ENCODE results near the gene PIK3C2A.
A peak's percentile ranks its signal among the peaks of the same experiment; 100 is the strongest.
"Not testable (repeated sequence)": the region's sequence is repeated elsewhere in the genome, so short reads cannot be mapped to it uniquely, and the experiment has no call there.

PIK3C2A gene, protein sequence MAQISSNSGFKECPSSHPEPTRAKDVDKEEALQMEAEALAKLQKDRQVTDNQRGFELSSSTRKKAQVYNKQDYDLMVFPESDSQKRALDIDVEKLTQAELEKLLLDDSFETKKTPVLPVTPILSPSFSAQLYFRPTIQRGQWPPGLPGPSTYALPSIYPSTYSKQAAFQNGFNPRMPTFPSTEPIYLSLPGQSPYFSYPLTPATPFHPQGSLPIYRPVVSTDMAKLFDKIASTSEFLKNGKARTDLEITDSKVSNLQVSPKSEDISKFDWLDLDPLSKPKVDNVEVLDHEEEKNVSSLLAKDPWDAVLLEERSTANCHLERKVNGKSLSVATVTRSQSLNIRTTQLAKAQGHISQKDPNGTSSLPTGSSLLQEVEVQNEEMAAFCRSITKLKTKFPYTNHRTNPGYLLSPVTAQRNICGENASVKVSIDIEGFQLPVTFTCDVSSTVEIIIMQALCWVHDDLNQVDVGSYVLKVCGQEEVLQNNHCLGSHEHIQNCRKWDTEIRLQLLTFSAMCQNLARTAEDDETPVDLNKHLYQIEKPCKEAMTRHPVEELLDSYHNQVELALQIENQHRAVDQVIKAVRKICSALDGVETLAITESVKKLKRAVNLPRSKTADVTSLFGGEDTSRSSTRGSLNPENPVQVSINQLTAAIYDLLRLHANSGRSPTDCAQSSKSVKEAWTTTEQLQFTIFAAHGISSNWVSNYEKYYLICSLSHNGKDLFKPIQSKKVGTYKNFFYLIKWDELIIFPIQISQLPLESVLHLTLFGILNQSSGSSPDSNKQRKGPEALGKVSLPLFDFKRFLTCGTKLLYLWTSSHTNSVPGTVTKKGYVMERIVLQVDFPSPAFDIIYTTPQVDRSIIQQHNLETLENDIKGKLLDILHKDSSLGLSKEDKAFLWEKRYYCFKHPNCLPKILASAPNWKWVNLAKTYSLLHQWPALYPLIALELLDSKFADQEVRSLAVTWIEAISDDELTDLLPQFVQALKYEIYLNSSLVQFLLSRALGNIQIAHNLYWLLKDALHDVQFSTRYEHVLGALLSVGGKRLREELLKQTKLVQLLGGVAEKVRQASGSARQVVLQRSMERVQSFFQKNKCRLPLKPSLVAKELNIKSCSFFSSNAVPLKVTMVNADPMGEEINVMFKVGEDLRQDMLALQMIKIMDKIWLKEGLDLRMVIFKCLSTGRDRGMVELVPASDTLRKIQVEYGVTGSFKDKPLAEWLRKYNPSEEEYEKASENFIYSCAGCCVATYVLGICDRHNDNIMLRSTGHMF (N-terminal part only)

DNA sequence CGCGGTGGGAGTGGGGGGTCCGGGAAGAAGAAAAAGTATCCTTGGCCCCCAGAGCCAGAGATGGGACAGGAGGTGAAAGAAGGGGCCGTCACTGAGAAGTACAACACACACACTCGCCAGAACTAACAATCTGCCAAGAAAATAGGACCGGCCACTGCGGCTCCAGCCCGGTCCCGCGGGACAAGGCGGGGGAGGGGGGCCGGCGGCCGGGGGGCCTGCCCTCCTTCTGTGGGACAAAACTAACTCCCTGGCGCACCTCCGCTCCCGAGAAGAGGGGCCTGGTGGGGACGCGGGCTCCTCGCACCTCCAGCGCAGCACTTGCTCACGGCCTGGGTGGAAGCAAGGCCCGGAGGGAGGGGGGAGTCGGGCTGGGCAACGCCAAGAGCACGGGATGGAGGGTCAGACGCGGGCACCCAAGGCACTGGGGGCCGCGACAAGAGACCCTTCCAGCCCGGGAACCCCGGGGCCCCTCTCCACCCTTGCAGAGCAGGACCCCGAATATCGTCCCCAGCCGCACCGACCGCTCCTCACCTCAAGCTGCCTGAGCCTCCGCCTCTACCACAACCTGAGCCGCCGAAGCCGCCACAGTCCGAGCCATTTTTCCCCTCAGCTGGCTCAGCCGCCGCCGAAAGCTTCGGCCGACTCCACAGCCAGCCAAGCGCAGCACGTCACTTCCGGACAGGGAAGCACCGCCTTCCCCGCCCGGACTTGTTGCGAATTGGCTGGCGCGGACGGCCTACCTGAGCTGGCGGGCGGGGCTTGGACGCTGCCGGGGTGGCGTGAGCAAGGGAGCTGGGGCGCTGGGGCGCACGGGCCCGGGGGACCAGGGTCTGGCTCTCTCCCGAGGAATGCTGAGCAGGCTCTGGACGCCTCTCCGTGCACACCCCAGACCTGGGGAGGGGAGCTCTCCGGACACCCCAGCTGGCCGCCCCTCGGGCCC lies at the start of gene PIK3C2A:
Gene PIK3C2A, minus strand, starts transcription at position 670 of the 940 bp plus-strand sequence. CDS start 38,245 bp downstream, outside the sequence.
- DNase-seq = peak; percentile 78

DNA sequence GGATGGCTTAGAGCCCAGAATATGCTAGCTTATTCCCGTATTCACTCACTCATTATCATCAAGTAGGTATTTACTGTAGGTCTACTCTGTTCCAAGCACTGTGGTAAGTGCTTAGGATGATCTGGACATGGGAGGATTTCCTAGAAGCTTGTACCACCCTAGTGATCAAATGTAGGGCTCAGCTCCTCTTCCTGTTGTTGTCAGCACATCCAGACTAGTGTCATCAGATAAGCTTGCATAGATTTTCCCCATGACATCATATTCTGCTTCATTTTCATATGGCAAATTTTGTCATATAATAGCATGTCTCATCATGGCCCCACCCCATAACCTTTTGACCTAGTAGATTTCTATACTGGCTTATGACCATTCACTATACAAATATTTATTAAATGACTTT lies 49.4 kb upstream of the PIK3C2A start:
- DNase-seq = no peak

DNA sequence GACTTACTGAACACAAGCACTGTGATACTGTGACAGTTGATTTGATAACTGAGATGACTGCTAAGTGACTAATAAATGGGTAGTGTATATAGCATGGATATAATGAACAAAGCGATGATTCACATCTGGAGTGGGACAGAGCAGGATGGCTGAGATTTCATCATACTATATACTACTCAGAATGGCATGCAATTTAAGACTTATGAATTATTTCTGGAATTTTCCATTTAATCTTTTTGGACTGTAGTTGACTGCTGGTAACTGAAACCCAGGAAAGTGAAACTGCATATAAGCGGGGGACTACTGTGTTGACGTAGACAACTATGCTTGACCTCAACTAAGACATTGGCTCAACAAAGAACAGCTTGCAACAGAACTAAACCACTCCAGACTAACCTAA lies 48.7 kb upstream of the PIK3C2A start:
- DNase-seq = no peak

DNA sequence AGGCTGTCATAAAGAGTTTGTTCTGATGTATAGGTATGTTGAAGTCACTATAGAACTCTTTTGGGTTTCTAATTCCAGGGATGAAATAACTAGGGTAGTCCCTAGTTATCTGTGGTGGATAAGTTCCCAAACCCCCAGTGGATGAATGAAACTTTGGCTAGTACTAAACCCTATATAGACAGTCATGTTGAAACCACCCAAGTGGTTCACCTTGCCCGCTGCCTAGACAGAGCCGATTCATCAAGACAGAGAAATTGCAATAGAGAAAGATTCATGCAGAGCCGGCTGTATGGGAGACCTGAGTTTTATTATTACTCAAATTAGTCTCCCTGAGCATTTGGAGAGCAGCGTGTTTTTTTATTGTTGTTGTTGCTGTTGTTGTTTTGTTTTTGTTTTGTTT lies 44.9 kb upstream of the PIK3C2A start:
- no peak for DNase-seq

DNA sequence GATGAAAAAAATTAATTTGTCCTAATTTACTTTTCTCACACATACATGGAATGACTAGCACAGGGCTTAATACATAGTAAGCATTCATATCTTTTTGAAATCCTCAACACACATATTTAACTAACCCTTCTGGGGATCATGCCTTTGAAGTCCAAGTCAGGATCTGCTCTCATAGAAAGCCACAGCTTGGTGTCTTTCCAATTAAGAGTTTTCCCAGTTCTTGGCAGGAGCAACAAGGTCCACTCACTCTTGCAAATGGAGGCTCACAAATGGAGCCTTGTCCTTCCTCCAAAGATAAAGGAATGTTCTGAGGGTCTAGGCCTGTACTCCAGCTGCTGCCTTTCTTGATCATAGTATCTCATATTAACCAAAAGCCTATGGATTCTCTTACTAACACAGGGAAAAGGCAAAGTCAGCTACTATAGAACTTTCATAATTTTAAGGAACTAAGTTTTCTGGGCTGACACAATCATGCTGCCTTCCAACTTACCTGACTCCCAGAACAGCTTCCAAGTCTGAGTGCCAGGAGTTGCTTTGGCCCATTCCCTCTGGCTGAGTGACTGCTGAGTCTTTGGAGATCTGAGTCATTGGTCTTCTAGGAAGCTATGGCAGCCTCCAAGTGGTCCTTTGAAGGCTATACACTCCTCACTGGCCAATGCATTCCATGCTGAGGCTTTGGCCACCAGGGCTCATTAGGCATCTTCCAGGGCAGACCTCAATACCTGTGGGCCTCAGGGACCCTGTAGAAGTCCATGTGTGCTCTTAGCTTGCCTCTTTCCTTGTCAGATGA lies 43.0 kb upstream of the PIK3C2A start:
- DNase-seq = no peak

DNA sequence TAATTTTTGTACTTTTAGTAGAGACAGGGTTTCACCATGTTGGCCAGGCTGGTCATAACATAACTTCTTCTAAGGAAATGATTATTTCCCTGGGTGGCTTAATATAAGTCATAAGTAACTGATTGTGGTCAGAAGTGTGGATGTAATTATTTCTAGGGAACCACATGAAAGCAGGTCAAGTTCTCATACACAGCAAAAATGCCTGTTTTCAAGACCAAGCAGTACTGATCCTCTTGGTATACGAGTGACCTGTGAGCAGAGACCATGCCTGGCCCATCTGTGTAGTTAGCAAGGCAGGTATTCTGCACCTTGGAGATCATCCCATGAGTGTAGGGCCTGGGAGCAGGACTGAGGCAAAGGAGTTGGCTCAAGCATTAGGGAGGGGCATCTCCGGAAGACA lies 36.3 kb upstream of the PIK3C2A start:
- no peak for DNase-seq

DNA sequence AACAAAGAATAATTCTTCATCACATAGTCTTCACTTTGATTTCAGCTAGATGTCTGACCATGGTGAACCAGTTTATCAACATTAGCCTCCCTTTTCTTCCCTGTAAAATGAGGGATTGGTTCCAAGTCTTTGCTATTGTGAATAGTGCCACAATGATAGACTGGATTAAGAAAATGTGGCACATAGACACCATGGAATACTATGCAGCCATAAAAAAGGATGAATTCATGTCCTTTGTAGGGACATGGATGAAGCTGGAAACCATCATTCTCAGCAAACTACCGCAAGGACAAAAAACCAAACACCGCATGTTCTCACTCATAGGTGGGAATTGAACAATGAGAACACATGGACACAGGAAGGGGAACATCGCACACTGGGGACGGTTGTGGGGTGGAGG lies 35.2 kb upstream of the PIK3C2A start:
- not testable (repeated sequence) for DNase-seq

DNA sequence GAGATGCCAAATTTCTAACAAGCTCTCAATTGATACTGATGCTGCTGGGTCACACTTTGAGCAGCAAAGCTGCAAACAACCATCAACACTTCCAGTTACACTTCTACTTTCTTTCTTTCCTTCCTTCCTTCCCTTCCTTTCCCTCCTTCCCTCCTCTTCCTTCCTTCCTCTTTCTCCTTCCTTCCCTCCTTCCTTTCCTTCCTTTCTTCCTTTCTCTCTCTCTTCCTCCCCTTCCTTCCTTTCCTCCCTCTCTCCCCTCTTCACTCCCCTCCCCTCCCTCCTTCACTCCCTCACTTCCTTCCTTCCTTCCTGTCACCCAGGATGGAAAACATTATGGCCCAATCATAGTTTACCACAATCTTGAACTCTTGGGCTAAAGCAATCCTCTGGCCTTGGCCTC lies 33.0 kb upstream of the PIK3C2A start:
- no peak for DNase-seq

DNA sequence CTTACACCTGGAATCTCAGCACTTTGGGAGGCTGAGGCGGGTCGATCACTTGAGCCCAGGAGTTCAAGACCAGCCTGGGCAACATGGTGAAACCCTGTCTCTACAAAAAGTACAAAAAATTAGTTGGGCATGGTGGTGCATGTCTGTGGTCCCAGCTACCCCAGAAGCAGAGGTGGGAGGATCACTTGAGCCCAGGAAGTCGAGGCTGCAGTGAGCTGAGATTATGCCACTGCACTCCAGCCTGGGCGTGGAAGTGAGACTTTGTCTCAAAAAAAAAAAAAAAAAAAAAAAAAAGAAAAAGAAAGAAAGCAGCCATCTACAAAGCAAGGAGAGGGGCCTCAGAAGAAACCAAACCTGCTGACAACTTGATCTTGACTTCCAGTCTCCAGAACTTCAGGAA lies 32.1 kb upstream of the PIK3C2A start:
- DNase-seq = not testable (repeated sequence)

DNA sequence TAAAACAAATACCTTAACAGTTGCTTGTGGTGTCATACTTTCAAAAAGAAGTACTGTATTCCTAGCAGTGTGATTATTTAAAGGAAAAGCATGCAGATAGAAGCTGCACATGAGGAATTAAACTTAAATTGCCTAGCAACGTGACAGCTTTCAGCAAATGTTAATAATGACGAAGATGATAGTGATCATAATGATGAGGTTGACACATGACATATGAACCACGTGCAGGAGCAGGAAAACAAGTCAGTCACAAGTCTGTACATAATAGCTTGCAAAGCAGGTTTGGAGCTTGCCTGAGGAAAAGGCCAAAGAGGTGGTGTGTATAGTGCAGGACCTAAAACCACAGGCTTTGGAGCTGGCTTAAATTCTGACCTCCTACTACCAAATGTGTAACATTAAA lies 30.6 kb upstream of the PIK3C2A start:
- DNase-seq = no peak

DNA sequence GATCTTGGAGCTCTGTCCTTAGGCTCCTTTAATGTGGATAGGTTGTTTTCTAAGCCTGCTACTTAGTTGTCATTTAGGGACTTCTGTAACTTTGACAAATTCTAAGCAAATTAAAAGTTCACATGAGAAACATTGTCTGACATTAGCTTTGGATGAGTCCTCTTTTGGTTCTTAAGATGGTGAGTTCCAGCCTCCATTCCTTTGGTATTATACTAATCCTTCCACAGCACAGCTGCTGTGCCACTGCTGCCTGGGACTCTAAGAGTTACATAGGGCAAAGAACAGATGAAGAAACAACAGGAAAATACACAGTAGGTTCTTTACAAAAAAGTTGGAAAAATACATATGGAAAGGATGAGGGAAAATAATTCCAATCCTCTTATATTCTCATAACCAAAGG lies 25.3 kb upstream of the PIK3C2A start:
- DNase-seq = no peak

DNA sequence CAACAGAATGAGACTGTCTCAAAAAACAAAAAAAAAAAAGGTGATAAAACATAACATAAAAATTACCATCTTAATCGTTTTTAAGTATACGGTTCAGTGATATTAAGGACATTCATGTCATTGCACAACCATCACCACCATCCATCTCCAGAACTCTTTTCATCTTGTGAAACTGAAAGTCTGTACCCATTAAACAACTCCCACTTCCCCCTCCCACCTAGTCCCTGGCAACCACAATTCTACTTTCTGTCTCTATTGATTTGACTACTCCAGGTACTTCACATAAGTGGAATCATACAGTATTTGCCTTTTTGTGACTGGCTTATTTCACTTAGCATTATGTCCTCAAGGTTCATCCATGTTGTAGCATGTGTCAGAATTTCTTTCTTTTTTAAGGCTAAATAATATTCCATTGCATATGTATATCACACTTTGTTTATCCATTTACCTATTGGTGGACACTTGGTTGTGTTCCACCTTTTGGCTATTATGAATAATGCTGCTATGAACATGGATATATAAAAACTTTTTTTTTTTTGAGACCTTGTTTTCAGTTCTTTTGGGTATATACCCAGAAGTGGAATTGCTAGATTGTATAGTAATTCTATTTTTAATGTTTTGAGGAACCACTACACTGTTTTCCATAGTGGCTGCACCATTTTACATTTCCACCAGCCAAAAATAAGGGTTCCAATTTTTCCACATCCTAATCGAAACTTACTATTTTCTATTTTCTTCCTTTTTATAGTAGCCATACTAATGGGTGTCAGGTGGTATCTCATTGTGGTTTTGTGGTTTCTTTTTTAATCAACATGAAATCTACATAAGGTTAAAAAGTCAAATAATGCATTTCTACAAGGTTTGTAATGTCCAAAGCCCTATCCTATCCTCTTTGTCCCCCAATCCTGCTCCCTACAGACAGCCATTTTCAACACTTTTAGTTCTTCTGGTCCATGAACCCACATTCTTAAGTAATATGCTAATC lies 23.4 kb upstream of the PIK3C2A start:
- DNase-seq = no peak

DNA sequence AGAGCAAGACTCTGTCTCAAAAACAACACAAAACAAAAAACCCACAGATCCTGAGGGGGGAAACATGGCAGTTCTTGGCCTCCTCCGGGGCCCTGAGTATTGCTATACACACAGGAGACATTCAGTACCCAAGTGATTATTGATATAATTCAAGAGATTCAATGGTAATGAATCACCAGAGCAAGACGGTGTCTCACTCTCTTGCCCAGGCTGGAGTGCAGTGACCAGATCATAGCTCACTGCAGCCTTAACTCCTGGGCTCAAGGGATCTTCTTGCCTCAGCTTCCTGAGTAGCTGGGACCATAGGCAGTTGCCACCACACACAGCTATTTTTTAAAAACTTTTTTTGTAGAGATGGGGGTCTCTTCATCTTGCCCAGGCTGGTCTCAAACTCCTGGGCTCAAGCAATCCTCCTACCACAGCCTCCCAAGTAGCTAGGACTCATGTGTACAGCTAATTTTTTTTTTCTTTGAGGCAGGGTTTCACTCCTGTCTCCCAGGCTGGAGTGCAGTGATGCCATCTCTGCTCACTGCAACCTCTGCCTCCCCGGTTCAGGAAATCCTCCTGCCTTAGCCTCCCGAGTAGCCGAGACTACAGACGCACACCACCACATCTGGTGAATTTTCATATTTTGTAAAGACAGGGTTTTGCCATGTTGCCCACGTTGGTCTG lies 21.8 kb upstream of the PIK3C2A start:
- DNase-seq = no peak

DNA sequence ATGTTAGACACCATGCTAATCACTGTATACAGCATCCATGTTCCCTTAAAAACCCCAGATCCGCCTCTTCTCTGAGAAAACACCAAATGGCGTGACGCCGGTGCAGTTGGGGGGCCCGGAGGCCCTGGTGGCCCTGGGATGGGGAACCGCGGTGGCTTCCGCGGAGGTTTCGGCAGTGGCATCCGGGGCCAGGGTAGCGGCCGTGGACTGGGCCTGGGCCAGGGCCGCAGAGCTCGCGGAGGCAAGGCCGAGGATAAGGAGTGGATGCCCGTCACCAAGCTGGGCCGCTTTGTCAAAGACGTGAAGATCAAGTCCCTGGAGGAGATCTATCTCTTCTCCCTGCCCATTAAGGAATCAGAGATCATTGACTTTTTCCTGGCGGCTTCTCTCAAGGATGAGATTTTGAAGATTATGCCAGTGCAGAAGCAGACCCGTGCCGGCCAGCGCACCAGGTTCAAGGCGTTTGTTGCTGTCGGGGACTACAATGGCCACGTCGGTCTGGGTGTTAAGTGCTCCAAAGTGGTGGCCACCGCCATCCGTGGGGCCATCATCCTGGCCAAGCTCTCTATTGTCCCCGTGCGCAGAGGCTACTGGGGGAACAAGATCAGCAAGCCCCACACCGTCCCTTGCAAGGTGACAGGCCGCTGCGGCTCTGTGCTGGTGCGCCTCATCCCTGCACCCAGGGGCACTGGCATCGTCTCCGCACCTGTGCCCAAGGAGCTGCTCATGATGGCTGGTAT lies 20.6 kb upstream of the PIK3C2A start:
- not testable (repeated sequence) for DNase-seq

DNA sequence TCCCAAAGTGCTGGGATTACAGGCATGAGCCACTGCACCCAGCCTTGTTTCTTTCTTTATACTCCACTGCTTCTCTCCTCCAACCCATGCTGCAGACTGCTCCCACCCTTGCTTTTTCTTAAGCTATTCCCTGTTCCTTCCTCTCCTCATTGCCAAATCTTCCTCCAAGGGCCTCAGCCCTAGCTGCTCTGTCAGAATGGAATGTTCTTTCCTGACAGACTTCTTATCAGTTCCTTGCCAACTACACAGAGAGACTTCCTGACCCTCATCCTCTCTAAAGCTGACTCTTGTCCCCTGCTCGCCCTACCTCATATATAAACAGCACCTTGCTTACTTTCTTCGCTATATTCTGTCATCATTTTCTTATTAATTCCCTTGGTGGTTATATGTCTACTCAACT lies 16.9 kb upstream of the PIK3C2A start:
- no peak for DNase-seq

DNA sequence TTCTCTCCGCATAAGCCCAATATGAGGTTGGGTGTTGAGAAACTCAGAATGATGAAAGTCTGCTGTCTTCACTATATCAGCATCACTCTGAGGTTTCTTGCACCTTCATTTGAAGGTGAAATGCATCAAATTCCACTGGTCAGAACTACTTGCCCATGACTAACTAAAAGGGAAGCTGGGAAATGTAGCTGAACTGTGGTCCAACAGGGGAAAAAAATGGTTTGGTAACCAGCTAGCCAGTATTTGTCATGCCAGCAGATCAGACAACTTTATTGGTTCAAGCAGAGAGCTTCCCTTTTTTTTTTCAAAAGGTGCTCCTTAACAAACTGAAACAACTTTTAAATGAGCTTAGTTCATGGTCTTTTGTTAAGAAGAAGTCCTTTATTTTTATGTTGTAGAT lies 14.2 kb upstream of the PIK3C2A start:
- no peak for DNase-seq

DNA sequence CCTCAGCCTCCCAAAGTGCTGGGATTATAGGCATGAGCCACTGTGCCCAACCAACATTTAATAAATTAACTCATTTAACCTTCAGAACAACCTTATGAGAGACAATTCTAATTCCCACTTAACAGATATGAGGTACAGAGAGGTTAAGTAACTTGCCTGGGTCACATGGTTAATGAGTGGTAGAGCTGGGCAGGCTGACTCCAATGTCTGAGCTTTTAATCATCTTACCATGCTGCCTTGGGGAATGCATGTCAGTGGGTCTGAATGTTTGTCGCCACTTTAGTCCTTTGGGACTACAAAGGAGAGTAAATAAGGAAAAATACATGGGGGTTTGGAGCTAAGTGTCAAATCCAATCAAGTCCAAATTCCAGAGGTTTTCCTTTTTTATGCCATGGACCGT lies 11.2 kb upstream of the PIK3C2A start:
- no peak for DNase-seq

DNA sequence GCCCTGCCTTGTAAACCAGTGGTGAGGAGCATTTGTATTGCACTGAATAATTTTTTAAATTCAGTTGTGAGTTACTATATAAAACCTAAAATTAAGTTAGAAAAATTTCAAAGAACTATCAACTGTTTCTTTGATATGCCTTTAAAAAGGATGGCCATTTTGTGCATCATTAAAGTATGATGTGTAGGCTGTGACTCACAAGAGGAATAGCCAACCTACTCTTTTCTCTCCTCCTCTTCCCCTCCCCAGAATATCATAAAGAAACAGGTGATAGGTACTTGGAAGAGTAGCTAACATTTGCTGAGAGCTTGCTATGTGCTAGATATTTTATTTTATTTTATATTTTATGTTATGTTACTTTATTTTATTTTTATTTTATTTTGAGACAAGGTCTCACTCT lies 10.6 kb upstream of the PIK3C2A start:
- DNase-seq = no peak

DNA sequence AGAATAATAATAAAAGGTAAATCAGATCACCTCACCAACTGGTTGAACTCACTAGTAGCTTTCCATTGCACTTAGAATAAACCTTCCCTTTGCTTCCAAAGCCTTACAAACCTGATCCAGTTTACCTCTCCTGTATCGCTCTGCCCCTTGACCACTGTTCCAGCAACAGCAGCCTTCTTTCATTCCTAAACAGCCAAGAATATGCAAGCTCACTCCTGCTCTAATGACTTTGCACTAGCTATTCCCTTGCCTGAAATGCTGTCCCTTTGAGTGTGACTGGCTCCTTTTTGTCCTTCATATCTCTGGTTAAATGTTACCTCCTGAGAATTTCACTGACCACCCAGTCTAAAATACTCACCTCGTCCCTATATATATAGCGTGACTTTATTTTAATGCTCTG lies 9.6 kb upstream of the PIK3C2A start:
- no peak for DNase-seq

Data from cortex of kidney (tissue), 1 donor.